Activated B cell treated with CpG ODN at 0.5 μM for 24 hours (primary cell): ENCODE measurements around the gene OR10AD1. TPM values are rescaled to one million over a fixed set of nuclear protein-coding genes. Genes with fewer than 3 reads are reported as not detected.
A peak's percentile ranks its signal among the peaks of the same experiment; 100 is the strongest.

ENCODE experiments used
- ATAC-seq: fragments of 200-7000 bp; cut with Tn5 transposase; one replicate; pipeline ENCODE4 v1.10.0; 2021; ENCODE audit warnings: low read depth, mild to moderate bottlenecking, moderate library complexity
- CTCF ChIA-PET: fragments of 350-600 bp; sonication (Branson Sonifier 250); formaldehyde crosslinking; loops from one replicate; lab custom pipeline; 2021; ENCODE audit warnings: antibody characterized with exemption; lab: Charles Lee
- POLR2A ChIA-PET: fragments of 350-600 bp; sonication (Branson Sonifier 250); formaldehyde crosslinking; loops from one replicate; lab custom pipeline; 2021; ENCODE audit warnings: antibody characterized with exemption; lab: Charles Lee
- DNase-seq: peaks from one replicate; pipeline ENCODE4 v3.0.0; 2022
- H3K27ac Mint-ChIP-seq: one replicate; pipeline ENCODE4 v1.8.0; 2020; ENCODE audit warnings: mixed read lengths
- H3K27me3 Mint-ChIP-seq: one replicate; pipeline ENCODE4 v1.8.0; 2021; ENCODE audit warnings: mixed read lengths
- H3K36me3 Mint-ChIP-seq: one replicate; pipeline ENCODE4 v1.8.0; 2021; ENCODE audit warnings: low read depth, mixed read lengths
- H3K4me1 Mint-ChIP-seq: one replicate; pipeline ENCODE4 v1.8.0; 2021; ENCODE audit warnings: mixed read lengths
- H3K4me3 Mint-ChIP-seq: one replicate; pipeline ENCODE4 v1.8.0; 2020; ENCODE audit warnings: mild to moderate bottlenecking, mixed read lengths
- H3K9me3 Mint-ChIP-seq: one replicate; pipeline ENCODE4 v1.8.0; 2020; ENCODE audit warnings: mixed read lengths
- intact Hi-C: fragments of 100-400 bp; cut with micrococcal nuclease; formaldehyde crosslinking; loops from one replicate; pipeline ENCODE4 v1.15.1; 2024
- total RNA-seq: library from RNA; stranded (reverse); gene quantifications from 2 replicates; pipeline ENCODE4 v1.2.3, GENCODE V29; 2022
- TF ChIP-seq, protein P1 (sequence below): fragments of 200-600 bp; IDR thresholded peaks from one replicate; pipeline ENCODE4 v1.8.0; 2022; ENCODE audit warnings: antibody characterized with exemption, mild to moderate bottlenecking

The OR10AD1 gene
- total RNA-seq, 1 donor from 2014 or later: not detected

DNA sequence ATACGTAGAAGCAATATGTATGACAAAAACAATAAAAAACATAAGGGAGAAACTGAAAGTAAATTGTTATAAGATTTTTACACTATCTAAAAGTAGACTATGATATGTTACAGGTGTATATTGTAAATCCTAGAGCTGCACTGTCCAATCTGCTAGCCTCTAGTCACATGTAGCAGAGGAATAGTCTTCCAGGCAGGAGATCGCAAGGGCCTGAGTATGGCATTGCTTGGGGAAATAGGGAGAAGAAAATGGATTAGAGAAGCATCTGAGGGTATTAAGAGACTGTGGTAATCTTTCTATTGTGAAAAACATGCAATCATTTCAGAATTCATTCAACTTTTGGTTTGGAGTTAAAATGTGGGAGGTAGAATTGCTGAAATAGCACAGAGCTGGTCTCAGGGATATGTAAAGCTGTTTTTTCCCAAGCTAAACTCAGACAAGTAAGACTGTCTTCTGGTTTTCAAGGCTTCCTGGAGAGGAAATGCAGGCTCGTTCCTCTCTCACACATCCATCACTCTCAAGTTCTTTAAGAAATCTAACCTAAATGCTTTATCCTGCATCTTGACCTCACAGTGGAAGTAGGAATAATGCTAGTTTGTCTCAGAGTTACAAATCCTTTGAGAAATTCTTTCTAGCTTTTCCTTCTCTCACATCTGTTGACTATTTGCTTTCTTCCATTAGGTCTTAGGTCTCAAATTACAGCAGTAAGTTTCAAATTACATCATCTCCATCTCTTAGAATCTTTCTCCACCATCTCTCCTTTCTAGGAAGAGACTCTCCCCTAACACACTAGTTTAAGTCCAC lies 27.3 kb downstream of the OR10AD1 start:
- no peaks in the 10 kb centered on the region for H3K4me1 Mint-ChIP-seq
- intact Hi-C loops: no loop called here
- no peak for DNase-seq
- peaks cover 29% of the 10 kb centered on the region for H3K27me3 Mint-ChIP-seq
- no peak overlapping the region for H3K27ac Mint-ChIP-seq
- TF ChIP-seq, protein P1, sequence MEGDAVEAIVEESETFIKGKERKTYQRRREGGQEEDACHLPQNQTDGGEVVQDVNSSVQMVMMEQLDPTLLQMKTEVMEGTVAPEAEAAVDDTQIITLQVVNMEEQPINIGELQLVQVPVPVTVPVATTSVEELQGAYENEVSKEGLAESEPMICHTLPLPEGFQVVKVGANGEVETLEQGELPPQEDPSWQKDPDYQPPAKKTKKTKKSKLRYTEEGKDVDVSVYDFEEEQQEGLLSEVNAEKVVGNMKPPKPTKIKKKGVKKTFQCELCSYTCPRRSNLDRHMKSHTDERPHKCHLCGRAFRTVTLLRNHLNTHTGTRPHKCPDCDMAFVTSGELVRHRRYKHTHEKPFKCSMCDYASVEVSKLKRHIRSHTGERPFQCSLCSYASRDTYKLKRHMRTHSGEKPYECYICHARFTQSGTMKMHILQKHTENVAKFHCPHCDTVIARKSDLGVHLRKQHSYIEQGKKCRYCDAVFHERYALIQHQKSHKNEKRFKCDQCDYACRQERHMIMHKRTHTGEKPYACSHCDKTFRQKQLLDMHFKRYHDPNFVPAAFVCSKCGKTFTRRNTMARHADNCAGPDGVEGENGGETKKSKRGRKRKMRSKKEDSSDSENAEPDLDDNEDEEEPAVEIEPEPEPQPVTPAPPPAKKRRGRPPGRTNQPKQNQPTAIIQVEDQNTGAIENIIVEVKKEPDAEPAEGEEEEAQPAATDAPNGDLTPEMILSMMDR: no peak
- CTCF ChIA-PET: no interaction called here
- ATAC-seq: no peak
- H3K36me3 Mint-ChIP-seq: no peaks in the 10 kb centered on the region
- POLR2A ChIA-PET: interaction anchor here (0.5 kb wide), 1 partner anchor 11 kb away, joined by 4 read pairs; no protein-coding TSS in a partner anchor
- H3K9me3 Mint-ChIP-seq: no peaks in the 10 kb centered on the region
- H3K4me3 Mint-ChIP-seq: no peak overlapping the region

DNA sequence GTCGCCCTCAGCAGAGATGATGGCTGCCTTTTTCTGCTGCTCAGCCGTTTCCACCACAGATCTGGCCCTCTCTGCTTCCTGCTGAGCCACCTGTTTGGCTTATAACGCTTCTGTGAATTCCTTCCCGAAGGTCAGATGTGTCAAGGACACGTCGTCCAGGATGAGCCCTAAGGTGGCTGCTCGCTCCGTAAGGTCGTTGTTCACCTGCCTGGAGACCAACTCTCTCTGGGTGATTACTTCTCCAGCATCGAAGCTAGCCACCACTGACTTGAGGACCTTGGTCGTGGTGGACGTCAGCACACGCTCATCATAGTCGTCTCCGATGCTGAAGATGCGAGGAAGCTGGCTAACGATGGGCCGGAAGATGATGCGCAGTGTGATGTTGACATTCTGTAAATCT lies 34.1 kb downstream of the OR10AD1 start:
- Mint-ChIP-seq H3K27me3 (peaks cover 11% of the 10 kb centered on the region), H3K4me3 (no peak overlapping the region), H3K9me3 (no peaks in the 10 kb centered on the region), H3K27ac (no peak overlapping the region), H3K36me3 (no peaks in the 10 kb centered on the region), H3K4me1 (no peaks in the 10 kb centered on the region)
- ChIA-PET POLR2A (no interaction called here), CTCF (interaction anchor here (1.4 kb wide), 1 partner anchor 116 kb away, joined by 3 read pairs; no protein-coding TSS in a partner anchor)
- DNase-seq (no peak), ATAC-seq (no peak)
- intact Hi-C loops: no loop called here
- TF ChIP-seq, protein P1: no peak

DNA sequence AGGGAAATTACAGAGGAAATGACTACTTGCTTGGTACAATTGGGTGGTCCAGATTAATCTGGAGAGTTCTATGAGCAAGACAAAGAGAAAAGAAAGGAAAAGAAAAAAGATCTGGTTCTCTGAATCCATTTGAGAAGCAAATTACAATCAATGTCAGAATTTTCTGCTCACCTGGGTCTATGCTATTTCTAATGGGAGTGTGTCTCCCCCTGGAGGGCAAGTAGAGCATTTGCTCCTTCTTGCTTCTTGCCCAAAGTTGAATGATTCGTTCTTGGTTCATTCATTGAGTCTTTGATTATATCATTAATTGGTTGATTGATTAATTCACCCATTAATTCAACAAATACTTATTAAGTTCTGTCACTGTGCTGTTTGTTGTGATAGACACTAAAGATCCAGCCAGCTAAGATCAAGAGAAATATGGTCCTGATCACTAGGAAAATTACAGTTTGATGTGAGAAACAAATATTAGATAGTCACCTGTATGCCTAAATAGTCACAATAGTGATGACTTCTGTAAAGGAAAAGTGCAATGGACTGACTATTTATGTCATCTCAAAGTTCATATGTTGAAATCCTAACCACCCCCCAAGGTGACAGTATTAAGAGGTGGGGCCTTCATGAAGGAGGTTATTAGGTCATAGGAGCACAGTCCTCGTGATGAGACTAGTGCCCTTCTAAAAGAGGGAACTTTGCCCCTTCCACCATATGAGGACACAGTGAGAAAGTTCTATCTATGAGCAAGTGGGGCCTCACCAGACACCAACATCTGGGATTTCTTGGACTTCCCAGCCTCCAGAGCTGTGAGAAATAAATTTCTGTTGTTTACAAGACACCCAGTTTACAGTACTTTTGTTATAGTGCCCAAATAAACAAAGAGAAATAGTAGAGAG lies 37.8 kb downstream of the OR10AD1 start:
- intact Hi-C loops: loop anchor here (1.0 to 2.0 kb wide), 5 partner anchors 61 to 513 kb away; no protein-coding TSS in a partner anchor
- ATAC-seq (peak; percentile 73), DNase-seq (no peak)
- TF ChIP-seq, protein P1: peak; percentile 69
- Mint-ChIP-seq H3K4me1 (no peaks in the 10 kb centered on the region), H3K36me3 (no peaks in the 10 kb centered on the region), H3K27me3 (peaks cover 12% of the 10 kb centered on the region), H3K4me3 (no peak overlapping the region), H3K9me3 (no peaks in the 10 kb centered on the region), H3K27ac (no peak overlapping the region)
- ChIA-PET CTCF (interaction anchor here (0.6 to 2.2 kb wide), 8 partner anchors 8 to 324 kb away, joined by 3 to 10 read pairs (median 4); partner anchors contain the start of genes ASB8 and CCDC184), POLR2A (interaction anchor here (0.6 to 1.2 kb wide), 2 partner anchors 9 to 18 kb away, joined by 4 read pairs; partner anchors contain the start of gene CCDC184)

- no peaks in the 10 kb centered on the region for H3K4me1 Mint-ChIP-seq
- POLR2A ChIA-PET: interaction anchor here (0.6 kb wide), 1 partner anchor 478 kb away, joined by 3 read pairs; no protein-coding TSS in a partner anchor
- DNase-seq (no peak), ATAC-seq (no peak)
- CTCF ChIA-PET: interaction anchor here (0.6 to 2.2 kb wide), 11 partner anchors 18 to 454 kb away, joined by 3 to 10 read pairs (median 4); partner anchors contain the start of genes CCDC184 and SENP1
- peaks cover 12% of the 10 kb centered on the region for H3K27me3 Mint-ChIP-seq
- no peaks in the 10 kb centered on the region for H3K36me3 Mint-ChIP-seq
- H3K9me3 Mint-ChIP-seq: no peaks in the 10 kb centered on the region
- H3K27ac Mint-ChIP-seq: no peak overlapping the region
- intact Hi-C loops: loop anchor here (2.0 kb wide), 4 partner anchors 60 to 512 kb away; no protein-coding TSS in a partner anchor
- H3K4me3 Mint-ChIP-seq: no peak overlapping the region
- TF ChIP-seq, protein P1: no peak
These were observed 38.6 kb downstream of the OR10AD1 start for GRCh38 chr12:48164451-48164850.
